ENCODE measurements around the gene MDFIC2. TPM values are rescaled to one million over a fixed set of nuclear protein-coding genes. Genes with fewer than 3 reads are reported as not detected.

Gene MDFIC2
- total and polyA plus RNA-seq, 2 experiments from 2014 or later = not detected

GRCh38 chr3:70298385-70298784 lies 14.1 kb downstream of the MDFIC2 start (continued):
- TF ChIP-seq EZH2 (IDR thresholded peaks at IDR 0.05; ENCODE audit: low read depth, unreplicated experiment) (no peak), ZNF114 (CRISPR knock-in tag; IDR thresholded peaks at IDR 0.05) (no peak), ZNF331 (CRISPR knock-in tag; IDR thresholded peaks at IDR 0.05; ENCODE audit: low read depth) (no peak), NANOG (IDR thresholded peaks at IDR 0.05; ENCODE audit: borderline replicate concordance) (no peak), STAT1 (IDR thresholded peaks at IDR 0.05; ENCODE audit: unreplicated experiment) (no peak)

GRCh38 chr3:70291097-70291482 lies 21.3 kb downstream of the MDFIC2 start:
- no peaks in the 10 kb centered on the region for H3K4me1 Mint-ChIP-seq
- no peaks in the 10 kb centered on the region for H4K20me1 ChIP-seq (replicated peaks; ENCODE audit: insufficient read depth)
- no peak overlapping the region for H3K4me3 Mint-ChIP-seq
- ATAC-seq (no peak), DNase-seq (ENCODE audit: low spot score) (no peak)
- H3K9me3 Mint-ChIP-seq = peaks cover 4% of the 10 kb centered on the region; the same call in 1 of the 3 replicates
- H3K4me3 ChIP-seq = no peak overlapping the region
- no peak overlapping the region for H3K4me2 ChIP-seq
- H3K36me3 ChIP-seq (ENCODE audit: insufficient read depth) = no peaks in the 10 kb centered on the region
- H2AFZ ChIP-seq = no peak overlapping the region
- H3F3A ChIP-seq (replicated peaks; ENCODE audit: low read depth) = no peaks in the 10 kb centered on the region
- TF ChIP-seq EZH2 (IDR thresholded peaks at IDR 0.05; ENCODE audit: low read depth, unreplicated experiment) (no peak), NANOG (IDR thresholded peaks at IDR 0.05; ENCODE audit: borderline replicate concordance) (no peak), EZH2phosphoT487 (IDR thresholded peaks at IDR 0.05; ENCODE audit: unreplicated experiment) (no peak), JUNB (IDR thresholded peaks at IDR 0.05; ENCODE audit: unreplicated experiment) (no peak), ZNF114 (CRISPR knock-in tag; IDR thresholded peaks at IDR 0.05) (no peak), CREB1 (CRISPR knock-in tag; IDR thresholded peaks at IDR 0.05; ENCODE audit: low read depth) (no peak), POLR2AphosphoS5 (IDR thresholded peaks at IDR 0.05; ENCODE audit: low read depth) (no peak), ZNF462 (CRISPR knock-in tag; IDR thresholded peaks at IDR 0.05) (no peak), STAT1 (IDR thresholded peaks at IDR 0.05; ENCODE audit: unreplicated experiment) (no peak), ZNF331 (CRISPR knock-in tag; IDR thresholded peaks at IDR 0.05; ENCODE audit: low read depth) (no peak), CTCF (conservative IDR thresholded peaks at IDR 0.05; ENCODE audit: low read depth in 2 of 2) (no peak)
- TF ChIP-seq, protein P1, sequence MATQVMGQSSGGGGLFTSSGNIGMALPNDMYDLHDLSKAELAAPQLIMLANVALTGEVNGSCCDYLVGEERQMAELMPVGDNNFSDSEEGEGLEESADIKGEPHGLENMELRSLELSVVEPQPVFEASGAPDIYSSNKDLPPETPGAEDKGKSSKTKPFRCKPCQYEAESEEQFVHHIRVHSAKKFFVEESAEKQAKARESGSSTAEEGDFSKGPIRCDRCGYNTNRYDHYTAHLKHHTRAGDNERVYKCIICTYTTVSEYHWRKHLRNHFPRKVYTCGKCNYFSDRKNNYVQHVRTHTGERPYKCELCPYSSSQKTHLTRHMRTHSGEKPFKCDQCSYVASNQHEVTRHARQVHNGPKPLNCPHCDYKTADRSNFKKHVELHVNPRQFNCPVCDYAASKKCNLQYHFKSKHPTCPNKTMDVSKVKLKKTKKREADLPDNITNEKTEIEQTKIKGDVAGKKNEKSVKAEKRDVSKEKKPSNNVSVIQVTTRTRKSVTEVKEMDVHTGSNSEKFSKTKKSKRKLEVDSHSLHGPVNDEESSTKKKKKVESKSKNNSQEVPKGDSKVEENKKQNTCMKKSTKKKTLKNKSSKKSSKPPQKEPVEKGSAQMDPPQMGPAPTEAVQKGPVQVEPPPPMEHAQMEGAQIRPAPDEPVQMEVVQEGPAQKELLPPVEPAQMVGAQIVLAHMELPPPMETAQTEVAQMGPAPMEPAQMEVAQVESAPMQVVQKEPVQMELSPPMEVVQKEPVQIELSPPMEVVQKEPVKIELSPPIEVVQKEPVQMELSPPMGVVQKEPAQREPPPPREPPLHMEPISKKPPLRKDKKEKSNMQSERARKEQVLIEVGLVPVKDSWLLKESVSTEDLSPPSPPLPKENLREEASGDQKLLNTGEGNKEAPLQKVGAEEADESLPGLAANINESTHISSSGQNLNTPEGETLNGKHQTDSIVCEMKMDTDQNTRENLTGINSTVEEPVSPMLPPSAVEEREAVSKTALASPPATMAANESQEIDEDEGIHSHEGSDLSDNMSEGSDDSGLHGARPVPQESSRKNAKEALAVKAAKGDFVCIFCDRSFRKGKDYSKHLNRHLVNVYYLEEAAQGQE (IDR thresholded peaks at IDR 0.05; ENCODE audit: unreplicated experiment) = no peak
- TF ChIP-seq, protein P2, sequence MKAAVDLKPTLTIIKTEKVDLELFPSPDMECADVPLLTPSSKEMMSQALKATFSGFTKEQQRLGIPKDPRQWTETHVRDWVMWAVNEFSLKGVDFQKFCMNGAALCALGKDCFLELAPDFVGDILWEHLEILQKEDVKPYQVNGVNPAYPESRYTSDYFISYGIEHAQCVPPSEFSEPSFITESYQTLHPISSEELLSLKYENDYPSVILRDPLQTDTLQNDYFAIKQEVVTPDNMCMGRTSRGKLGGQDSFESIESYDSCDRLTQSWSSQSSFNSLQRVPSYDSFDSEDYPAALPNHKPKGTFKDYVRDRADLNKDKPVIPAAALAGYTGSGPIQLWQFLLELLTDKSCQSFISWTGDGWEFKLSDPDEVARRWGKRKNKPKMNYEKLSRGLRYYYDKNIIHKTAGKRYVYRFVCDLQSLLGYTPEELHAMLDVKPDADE (IDR thresholded peaks at IDR 0.05) = no peak
- H3K27ac Mint-ChIP-seq = no peak overlapping the region
- H3K27me3 Mint-ChIP-seq (ENCODE audit: insufficient read depth, low read depth, poor library complexity) = no peaks in the 10 kb centered on the region
- no peaks in the 10 kb centered on the region for H3K27me3 ChIP-seq (ENCODE audit: insufficient read depth)
- no peak overlapping the region for H3K27ac ChIP-seq (ENCODE audit: low read depth)
- no peaks in the 10 kb centered on the region for H3K36me3 Mint-ChIP-seq (ENCODE audit: low read depth)
- H3K79me2 ChIP-seq (replicated peaks; ENCODE audit: insufficient read depth) = no peaks in the 10 kb centered on the region
- H3K9me2 ChIP-seq (ENCODE audit: insufficient read depth) = no peaks in the 10 kb centered on the region
- no peaks in the 10 kb centered on the region for H3K4me1 ChIP-seq (ENCODE audit: insufficient read depth)
